ENCODE results near the gene TRAP1.

DNA sequence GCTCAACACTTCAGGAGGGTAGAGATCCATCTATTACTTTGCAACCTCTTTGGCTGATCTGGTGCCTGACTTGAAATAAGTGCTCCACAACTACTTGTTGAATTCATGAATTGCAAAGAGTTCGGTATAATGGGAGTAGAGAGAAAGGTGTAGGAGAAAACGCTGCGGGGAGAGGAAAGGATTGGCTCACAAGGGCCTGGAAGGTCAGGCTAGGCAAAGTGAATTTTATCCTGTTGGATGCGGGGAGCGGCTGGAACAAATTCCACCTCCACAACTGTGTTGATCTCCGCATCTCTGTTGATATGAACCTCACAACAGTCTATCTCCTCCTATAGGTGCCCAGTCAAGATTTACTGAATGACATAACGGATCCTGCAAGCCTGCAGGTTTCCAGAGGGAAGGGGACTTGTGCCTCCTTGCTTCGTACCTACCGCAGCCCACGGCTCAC is 106.6 kb downstream of the TRAP1 start:
- TF ChIP-seq, protein P1, sequence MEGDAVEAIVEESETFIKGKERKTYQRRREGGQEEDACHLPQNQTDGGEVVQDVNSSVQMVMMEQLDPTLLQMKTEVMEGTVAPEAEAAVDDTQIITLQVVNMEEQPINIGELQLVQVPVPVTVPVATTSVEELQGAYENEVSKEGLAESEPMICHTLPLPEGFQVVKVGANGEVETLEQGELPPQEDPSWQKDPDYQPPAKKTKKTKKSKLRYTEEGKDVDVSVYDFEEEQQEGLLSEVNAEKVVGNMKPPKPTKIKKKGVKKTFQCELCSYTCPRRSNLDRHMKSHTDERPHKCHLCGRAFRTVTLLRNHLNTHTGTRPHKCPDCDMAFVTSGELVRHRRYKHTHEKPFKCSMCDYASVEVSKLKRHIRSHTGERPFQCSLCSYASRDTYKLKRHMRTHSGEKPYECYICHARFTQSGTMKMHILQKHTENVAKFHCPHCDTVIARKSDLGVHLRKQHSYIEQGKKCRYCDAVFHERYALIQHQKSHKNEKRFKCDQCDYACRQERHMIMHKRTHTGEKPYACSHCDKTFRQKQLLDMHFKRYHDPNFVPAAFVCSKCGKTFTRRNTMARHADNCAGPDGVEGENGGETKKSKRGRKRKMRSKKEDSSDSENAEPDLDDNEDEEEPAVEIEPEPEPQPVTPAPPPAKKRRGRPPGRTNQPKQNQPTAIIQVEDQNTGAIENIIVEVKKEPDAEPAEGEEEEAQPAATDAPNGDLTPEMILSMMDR (IDR thresholded peaks at IDR 0.05): no peak
- TF ChIP-seq POLR2A (IDR thresholded peaks at IDR 0.05): no peak

Measured in adrenal gland (tissue), 5 donors.